ENCODE measurements around the gene SETD4.

- TF ChIP-seq CTCF (IDR thresholded peaks at IDR 0.05) (no peak), POLR2A (IDR thresholded peaks at IDR 0.05) (no peak), EP300 (IDR thresholded peaks at IDR 0.05) (no peak)
These were observed 3.2 kb upstream of the SETD4 start for GRCh38 chr21:36063375-36064084.

All from tibial nerve (tissue), 4 donors.